Measurements from ENCODE around the gene DNAJB9.

Gene DNAJB9

GRCh38 chr7:108589874-108590273 is 20.2 kb downstream of the DNAJB9 start:
- TF ChIP-seq ZNF324 (tag by site-specific recombination; IDR thresholded peaks at IDR 0.05) (no peak), REPIN1 (tag by site-specific recombination; IDR thresholded peaks at IDR 0.05; ENCODE audit: low read depth) (no peak)
- H3K36me3 ChIP-seq (ENCODE audit: control insufficient read depth in 2 of 2, insufficient read depth in 1 of 2, low read length in 2 of 2): no peaks in the 10 kb centered on the region
- no peak overlapping the region for H3K27ac ChIP-seq (ENCODE audit: extremely low read depth, low read depth, low read length)
- H3K4me3 ChIP-seq (ENCODE audit: low read depth, low read length): no peak overlapping the region
- no peaks in the 10 kb centered on the region for H3K4me1 ChIP-seq (ENCODE audit: control insufficient read depth, insufficient read depth, low read length)
- H3K9me3 ChIP-seq (ENCODE audit: control insufficient read depth, insufficient read depth, low read depth, low read length): no peaks in the 10 kb centered on the region
- ChIA-PET POLR2A (no interaction called here), CTCF (interaction anchor here (0.7 to 1.1 kb wide), 3 partner anchors 12 to 782 kb away, joined by 3 read pairs; no protein-coding TSS in a partner anchor)

DNA sequence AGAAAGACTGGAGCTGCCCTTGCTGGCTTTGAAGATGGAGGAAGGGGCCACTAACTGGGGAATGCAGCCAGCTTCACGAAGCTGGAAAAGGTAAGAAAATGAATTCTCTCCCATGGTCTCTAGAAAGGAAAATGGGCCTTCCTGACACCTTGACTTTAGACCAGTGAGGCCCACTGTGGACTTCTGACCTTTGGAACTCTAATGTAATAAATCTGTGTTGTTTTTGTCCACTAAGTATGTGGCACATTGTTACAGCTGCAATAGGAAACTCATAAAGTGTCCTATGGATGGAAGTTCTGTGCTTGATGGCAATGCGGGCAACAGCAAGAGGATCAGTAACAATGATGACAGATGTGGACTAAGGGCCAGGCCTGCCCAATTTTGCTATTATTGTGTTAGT is 20.9 kb downstream of the DNAJB9 start:
- Histone ChIP-seq H3K27ac (ENCODE audit: extremely low read depth, low read depth, low read length) (no peak overlapping the region), H3K9me3 (ENCODE audit: control insufficient read depth, insufficient read depth, low read depth, low read length) (no peaks in the 10 kb centered on the region), H3K4me3 (ENCODE audit: low read depth, low read length) (no peak overlapping the region), H3K4me1 (ENCODE audit: control insufficient read depth, insufficient read depth, low read length) (no peaks in the 10 kb centered on the region), H3K36me3 (ENCODE audit: control insufficient read depth in 2 of 2, insufficient read depth in 1 of 2, low read length in 2 of 2) (no peaks in the 10 kb centered on the region)
- ChIA-PET POLR2A (no interaction called here), CTCF (no interaction called here)
- TF ChIP-seq, protein P1, sequence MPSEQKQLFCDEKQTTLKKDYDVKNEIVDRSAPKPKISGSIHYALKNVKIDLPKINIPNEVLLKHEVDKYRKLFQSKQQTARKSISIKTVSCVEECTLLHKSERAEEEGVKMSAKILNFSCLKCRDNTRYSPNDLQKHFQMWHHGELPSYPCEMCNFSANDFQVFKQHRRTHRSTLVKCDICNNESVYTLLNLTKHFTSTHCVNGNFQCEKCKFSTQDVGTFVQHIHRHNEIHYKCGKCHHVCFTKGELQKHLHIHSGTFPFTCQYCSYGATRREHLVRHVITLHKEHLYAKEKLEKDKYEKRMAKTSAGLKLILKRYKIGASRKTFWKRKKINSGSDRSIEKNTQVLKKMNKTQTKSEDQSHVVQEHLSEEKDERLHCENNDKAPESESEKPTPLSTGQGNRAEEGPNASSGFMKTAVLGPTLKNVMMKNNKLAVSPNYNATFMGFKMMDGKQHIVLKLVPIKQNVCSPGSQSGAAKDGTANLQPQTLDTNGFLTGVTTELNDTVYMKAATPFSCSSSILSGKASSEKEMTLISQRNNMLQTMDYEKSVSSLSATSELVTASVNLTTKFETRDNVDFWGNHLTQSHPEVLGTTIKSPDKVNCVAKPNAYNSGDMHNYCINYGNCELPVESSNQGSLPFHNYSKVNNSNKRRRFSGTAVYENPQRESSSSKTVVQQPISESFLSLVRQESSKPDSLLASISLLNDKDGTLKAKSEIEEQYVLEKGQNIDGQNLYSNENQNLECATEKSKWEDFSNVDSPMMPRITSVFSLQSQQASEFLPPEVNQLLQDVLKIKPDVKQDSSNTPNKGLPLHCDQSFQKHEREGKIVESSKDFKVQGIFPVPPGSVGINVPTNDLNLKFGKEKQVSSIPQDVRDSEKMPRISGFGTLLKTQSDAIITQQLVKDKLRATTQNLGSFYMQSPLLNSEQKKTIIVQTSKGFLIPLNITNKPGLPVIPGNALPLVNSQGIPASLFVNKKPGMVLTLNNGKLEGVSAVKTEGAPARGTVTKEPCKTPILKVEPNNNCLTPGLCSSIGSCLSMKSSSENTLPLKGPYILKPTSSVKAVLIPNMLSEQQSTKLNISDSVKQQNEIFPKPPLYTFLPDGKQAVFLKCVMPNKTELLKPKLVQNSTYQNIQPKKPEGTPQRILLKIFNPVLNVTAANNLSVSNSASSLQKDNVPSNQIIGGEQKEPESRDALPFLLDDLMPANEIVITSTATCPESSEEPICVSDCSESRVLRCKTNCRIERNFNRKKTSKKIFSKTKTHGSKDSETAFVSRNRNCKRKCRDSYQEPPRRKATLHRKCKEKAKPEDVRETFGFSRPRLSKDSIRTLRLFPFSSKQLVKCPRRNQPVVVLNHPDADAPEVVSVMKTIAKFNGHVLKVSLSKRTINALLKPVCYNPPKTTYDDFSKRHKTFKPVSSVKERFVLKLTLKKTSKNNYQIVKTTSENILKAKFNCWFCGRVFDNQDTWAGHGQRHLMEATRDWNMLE (tag by site-specific recombination; conservative IDR thresholded peaks at IDR 0.05; ENCODE audit: low read depth): no peak
- TF ChIP-seq ZNF175 (tag by site-specific recombination; IDR thresholded peaks at IDR 0.05): no peak
- TF ChIP-seq ZNF548 (tag by site-specific recombination; IDR thresholded peaks at IDR 0.05): no peak
- no peak for TF ChIP-seq ZNF792 (tag by site-specific recombination; IDR thresholded peaks at IDR 0.05)
- TF ChIP-seq ZXDB (tag by site-specific recombination; IDR thresholded peaks at IDR 0.05): no peak
- no peak for TF ChIP-seq ZSCAN23 (tag by site-specific recombination; IDR thresholded peaks at IDR 0.05)
- TF ChIP-seq ZNF2 (tag by site-specific recombination; IDR thresholded peaks at IDR 0.05): no peak
- no peak for TF ChIP-seq MEIS1 (CRISPR knock-in tag; IDR thresholded peaks at IDR 0.05; ENCODE audit: borderline replicate concordance)
- no peak for TF ChIP-seq ZNF776 (tag by site-specific recombination; IDR thresholded peaks at IDR 0.05; ENCODE audit: borderline replicate concordance)
- no peak for TF ChIP-seq ZNF677 (tag by site-specific recombination; IDR thresholded peaks at IDR 0.05)
- TF ChIP-seq ZNF830 (tag by site-specific recombination; IDR thresholded peaks at IDR 0.05; ENCODE audit: low read depth): no peak
- no peak for TF ChIP-seq PRDM6 (tag by site-specific recombination; IDR thresholded peaks at IDR 0.05)
- TF ChIP-seq ZNF391 (tag by site-specific recombination; IDR thresholded peaks at IDR 0.05; ENCODE audit: borderline replicate concordance, low read depth): no peak
- TF ChIP-seq ZNF174 (tag by site-specific recombination; IDR thresholded peaks at IDR 0.05): no peak
- TF ChIP-seq ZNF239 (tag by site-specific recombination; IDR thresholded peaks at IDR 0.05): no peak
